Stimulated activated CD8-positive, alpha-beta memory T cell treated with anti-CD3 and anti-CD28 coated beads, Interleukin-4, amount 100 ng/mL, for 1 hour (primary cell): ENCODE measurements around the gene GFPT2.

Source experiments
- DNase-seq, 2 donors: peaks; one replicate each; pipeline ENCODE4 v3.0.0-alpha.2; 2020; ENCODE audit warnings: low read depth in 2 of 2, low spot score in 1 of 2

Gene GFPT2

GRCh38 chr5:180352116-180353047, 754 bp downstream of the GFPT2 start:
- no peak for DNase-seq

GRCh38 chr5:180350711-180351465, 2.2 kb downstream of the GFPT2 start:
- DNase-seq, result no peak

- DNase-seq, result no peak
Measured at GRCh38 chr5:180350296-180350695, 2.8 kb downstream of the GFPT2 start.

- no peak for DNase-seq
Measured at GRCh38 chr5:180349391-180349790, 3.7 kb downstream of the GFPT2 start.

GRCh38 chr5:180348336-180348735, 4.8 kb downstream of the GFPT2 start:
- no peak for DNase-seq

- DNase-seq, result no peak
Measured at GRCh38 chr5:180347702-180348101, 5.4 kb downstream of the GFPT2 start.

GRCh38 chr5:180346358-180346757, 6.8 kb downstream of the GFPT2 start:
- DNase-seq, result no peak

GRCh38 chr5:180345781-180346180, 7.4 kb downstream of the GFPT2 start:
- DNase-seq, result no peak

GRCh38 chr5:180345186-180345585, 8.0 kb downstream of the GFPT2 start:
- no peak for DNase-seq

- no peak for DNase-seq
Measured at GRCh38 chr5:180344696-180344999, 8.5 kb downstream of the GFPT2 start.

GRCh38 chr5:180343831-180344695, 9.1 kb downstream of the GFPT2 start:
- no peak for DNase-seq

GRCh38 chr5:180343110-180343830, 9.9 kb downstream of the GFPT2 start:
- no peak for DNase-seq

- DNase-seq, result no peak
Measured at GRCh38 chr5:180341595-180341994, 11.5 kb downstream of the GFPT2 start.

- DNase-seq, result no peak
Measured at GRCh38 chr5:180340856-180341255, 12.3 kb downstream of the GFPT2 start.

GRCh38 chr5:180339583-180340183, 13.5 kb downstream of the GFPT2 start:
- DNase-seq, result no peak

- no peak for DNase-seq
Measured at GRCh38 chr5:180338001-180338707, 15.0 kb downstream of the GFPT2 start.

- no peak for DNase-seq
Measured at GRCh38 chr5:180336234-180337020, 16.7 kb downstream of the GFPT2 start.

- no peak for DNase-seq
Measured at GRCh38 chr5:180335614-180336233, 17.4 kb downstream of the GFPT2 start.
